ENCODE results near the gene FAM53B.
A peak's percentile ranks its signal among the peaks of the same experiment; 100 is the strongest.

The FAM53B gene

DNA sequence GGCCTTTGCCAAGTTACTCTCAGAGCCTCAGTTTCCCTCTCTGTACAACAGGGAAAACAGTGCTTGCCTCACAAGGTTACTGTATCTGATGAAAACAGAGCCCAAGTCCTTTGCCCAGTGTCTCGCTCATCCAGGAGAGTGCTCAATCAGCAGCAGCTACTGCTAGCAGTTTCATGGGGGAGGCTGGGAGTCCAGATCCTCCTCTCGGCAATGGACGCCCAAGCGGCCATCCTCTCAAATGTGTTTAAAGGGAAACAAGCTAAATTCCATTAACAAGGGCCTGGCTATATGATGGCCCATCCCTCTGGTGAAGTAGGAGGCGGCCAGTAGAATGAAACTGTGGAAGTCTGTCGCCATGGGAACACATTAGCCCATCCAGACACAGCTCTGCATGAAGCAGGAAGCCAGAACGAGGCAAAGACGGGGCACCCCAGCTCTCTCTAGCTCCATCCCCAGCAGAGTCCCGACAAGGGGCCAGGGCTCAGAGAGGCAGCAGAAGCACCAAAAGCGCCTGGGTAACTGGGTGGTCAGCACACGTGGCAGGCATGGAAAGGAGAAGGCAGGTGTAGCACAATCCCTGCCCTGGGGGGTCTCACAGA lies 35.2 kb downstream of the FAM53B start:
- DNase-seq = no peak

DNA sequence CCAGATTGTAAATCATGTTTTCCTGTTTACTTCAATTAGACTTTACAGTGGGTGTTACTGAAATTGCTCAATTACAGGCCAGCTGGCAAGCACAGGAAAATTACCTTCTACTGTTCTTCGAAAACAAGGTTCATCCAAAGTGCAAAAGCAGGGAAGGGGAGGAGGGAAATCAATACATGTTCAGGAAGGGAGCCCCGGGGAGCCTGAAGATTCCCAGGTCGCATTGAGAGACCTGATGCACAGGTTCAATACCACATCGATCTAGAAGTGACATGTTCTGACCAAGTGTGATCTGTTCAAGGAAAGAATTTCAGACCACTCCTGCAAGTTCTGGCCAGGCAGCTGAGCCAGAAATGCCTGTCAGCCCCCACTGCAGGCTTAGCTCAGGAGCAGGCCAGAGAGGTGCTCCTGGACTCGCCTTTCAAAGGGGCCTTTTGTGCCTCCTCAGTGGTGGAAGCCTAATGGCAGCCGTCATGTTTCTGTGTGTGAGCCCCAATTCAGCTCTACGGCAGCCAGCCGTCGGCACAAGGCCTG lies 35.9 kb downstream of the FAM53B start:
- no peak for DNase-seq

DNA sequence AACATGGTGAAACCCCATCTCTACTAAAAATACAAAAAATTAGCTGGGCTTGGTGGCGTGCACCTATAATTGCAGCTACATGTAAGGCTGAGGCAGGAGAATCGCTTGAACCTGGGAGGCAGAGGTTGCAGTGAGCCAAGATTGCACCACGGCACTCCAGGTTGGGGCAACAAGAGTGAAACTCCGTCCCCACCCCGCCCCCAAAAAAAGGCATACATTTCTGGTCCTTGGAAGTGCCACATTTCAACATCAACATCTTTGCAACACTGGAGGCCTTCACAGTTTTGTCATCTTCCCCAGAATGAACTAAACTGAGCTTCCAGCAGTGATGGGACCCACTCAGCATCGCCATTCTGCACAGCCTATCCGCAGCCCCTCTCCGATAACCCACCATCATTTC lies 36.6 kb downstream of the FAM53B start:
- DNase-seq = peak; percentile 67 to 69

DNA sequence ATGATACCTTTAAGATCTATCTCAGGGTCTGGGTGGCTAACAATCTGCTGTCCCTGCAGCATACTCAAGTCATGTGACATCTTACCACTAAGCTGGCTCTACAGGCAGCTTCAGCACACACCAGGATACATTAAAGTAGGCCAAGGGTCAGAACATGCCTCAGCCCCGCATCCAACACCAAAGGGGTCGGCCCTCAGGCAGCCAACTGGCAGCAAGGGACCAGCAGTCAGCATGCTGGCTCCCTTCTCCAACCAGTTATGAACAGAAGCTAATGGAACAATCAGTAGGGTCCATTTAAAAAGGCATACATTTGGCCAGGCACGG lies 37.1 kb downstream of the FAM53B start:
- DNase-seq = no peak

DNA sequence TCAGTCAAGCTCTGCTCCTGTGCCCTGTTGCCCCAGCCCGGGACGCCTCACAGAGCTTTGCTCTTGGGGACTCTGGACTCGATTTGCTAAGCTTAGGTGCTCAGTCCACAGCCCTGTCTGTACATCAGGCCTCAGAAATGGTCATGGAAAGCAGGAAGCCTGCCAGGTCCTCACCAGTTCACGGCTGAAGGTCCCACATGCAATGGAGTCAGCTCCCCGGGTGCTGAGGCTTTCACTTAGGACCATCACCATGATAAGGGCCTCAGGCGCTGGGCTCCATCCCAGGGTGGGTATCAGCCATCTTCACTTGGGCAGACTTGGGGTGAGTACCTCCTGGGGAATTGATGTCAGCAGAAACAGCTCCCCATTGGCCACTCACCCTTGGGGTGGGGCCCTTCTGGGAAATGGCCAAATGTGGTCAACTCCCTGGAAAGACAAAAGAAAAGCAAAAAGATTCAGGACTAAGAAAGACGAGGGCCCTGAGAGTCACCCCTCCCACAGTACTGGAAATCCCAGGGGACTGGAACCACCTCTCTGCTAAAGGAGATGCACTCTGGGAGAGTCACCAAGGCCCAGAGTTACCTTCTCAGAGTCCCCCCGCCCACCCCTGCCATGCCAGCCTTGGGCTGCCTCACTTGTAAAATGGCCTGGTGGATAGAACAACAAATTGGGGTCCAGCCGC lies 37.6 kb downstream of the FAM53B start:
- DNase-seq = no peak

DNA sequence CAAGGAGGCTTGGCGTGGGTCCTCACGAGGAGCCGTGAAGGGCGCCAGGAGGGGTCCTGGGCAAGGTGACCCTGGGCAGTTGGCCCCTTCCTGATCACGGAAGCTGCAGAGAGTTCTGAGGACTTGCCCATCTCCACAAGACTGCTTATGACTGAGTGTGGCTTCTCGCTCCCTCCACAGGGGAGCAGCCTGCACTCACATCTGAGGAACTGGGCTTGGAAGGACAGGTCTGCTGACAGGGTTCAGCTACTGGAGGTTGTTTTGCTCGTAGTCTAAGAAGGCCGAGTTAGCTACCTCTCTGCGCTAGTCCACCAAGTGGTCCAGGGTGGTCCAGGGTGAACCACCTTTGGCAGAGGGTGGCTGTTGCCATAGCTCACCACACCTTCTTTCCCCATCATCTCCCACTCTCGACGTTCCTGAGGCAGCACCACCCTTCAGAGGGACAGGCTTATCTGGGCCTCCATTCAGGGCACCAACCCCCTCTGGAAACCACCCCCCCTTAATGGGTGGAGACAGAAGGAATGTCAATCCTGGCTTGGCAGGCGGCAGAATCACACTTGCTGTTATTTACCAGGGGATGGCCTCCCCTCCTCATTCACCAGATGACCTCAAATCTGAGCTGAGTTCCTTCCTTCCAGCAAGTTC lies 38.2 kb downstream of the FAM53B start:
- DNase-seq = no peak

DNA sequence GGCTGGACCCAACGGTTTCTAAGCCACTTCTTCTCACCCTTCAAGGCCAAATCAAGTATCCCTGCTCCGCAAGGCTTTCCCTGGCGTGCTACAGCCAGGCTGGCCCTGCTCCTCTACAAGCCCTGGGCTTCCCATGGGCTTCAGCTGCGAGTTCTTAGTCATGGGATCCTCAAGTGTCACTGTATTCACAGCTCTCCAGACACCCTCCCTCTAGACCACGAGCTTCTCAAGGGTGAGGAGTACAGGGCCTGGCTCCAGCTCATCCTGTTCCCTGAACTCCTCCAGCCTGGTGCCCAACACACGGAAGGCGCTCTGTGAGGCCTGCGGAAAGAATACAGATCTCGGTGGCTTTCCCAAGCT lies 38.8 kb downstream of the FAM53B start:
- no peak for DNase-seq

DNA sequence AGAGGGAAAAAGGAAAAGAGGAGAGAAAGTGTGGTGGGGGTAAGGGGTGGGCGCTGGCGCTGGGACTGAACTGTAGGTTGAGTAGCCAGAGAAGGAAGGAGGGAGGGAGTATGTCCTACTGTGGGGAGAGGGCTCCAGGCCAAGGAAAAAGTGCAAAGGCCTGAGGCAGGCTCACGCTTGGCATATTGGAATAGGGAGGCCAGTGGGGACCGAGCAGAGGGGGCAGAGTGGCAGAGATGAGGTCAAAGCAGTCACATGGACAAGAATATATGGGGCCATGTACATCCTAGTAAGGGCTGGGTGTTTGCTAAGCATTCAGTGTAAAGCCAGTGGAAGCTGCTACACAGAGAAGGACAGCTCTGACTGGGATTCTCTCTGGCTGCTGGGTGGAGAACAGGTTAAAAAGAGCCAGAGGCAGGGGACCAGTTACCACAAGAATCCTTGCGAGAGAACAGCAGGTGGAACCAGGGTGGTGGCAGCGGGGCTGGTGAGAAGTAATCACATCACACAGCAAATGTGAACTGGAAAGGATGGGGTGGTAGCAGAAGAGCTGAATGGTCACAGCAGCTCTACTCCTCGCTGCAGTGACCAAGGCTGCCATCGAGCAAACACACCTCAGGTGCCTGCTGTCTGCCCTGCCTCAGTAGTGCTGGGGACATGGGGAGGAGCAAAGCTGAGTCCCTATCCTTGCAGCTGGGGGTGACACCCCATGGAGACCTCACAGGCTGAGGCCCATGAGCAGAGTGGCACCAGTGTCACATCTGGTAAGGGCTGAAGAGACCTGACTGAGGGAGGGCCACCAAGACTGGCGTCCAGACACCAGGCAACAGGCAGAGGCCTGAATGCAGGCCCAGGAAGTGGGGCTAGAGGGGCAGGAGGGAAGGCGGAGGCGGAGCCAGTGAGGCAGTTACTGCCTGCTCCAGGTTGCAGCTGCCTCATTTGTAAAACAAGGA lies 39.5 kb downstream of the FAM53B start:
- DNase-seq = no peak

DNA sequence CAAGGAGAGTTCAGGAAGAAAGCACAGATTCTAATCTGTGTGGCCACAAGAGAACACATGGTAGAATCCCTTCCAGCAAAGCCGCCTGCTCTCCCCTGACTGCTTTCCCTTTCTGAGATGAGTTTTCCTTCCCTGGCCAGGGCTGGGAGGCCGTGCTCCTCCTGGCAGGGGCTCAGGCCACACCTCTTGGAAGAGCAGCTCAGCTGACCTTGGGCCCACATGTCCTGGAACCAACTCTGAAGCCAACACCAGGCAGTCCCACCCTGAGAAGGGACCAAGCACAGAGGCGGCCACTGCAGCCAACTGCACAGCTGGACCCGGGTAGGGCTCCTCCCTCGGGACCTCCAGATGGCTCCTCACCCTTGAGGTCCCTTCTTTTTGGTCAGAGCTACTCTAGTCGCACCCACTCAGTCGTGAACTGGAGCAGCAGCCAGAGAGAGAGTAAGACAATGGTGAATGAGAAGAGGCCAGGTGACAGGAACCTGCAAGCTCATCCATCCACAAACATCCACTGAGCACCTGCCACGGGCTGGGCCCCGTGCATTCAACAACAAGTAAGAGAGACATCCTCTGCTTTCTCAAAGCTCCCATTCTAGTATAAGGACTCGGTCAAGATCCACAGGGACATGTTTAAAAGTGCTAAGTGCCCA lies 40.3 kb downstream of the FAM53B start:
- DNase-seq = no peak

DNA sequence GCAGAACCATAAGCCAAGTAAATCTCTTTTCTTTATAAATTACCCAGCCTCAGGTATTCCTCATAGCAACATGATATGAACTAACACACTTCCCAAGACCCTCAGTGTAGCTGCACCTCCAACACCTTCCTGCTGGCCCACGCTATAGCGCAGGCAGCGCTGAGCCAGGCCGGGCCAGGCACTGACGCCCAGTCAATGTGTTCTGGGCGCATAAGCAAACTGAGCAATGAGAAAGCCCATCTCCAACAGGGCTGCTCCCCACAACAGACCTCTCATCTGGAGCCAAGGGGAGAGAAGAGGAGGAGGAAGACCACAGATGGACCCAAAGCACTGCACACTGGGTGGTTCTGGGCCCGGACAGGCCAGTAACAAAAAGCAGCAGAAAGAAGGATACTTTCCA lies 40.8 kb downstream of the FAM53B start:
- no peak for DNase-seq

DNA sequence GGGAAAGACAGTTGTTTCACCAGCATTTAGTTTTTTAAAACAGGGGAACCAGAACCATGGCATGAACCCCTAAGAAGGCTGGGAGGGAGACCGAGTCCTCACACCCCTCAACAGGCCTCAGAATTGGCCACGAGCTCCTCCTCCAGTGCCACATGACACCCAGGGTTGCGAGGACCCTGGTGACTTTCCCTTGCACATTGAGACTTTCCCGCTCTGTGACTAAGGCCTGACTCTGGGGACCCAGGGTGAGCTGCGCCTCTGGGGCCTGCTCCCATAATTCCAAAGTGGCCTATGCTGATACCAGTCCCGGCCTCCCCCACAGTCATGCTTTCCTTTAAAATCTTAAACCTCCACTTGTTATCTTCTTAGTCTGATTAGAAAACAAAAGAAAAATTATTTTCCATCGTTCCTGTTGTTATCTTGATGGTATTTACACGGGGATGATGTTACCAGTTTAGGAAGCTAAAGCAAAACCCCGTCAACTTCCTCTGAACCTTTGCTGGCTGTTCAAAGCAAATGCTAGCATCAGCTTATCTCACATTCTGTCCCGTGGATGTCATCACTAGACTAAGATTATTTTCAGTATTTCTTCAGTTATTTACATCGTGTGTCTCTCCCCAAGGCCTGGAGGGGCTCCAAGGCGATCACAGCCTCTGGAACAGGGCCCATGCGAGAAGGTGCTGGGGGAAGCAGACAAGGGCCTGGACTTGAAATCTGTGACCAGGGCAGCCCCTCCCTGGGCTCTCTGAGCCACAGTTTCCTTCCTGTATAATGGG lies 42.1 kb downstream of the FAM53B start:
- DNase-seq = peak; percentile 25 to 41

DNA sequence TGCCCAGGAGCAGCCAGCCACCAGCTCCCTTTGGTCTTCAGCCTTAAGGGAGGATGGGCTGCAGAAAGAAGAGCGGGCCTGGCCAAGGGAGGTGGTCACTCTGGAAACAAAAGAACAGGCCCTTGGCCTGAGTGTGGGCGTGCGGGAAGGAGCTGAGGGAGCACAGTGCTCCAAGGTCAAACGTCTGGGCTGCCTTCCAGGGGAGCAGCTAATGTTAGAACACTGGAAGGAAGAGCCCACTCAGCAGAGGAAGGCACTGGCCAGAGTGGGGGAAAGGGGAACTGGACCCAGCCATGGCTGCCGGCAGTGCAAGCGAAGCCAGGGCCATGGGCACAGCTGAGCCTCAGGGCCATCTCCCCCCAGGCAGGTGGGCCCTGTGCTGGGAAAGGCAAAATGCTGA lies 42.7 kb downstream of the FAM53B start:
- DNase-seq = peak; percentile 62 to 79

DNA sequence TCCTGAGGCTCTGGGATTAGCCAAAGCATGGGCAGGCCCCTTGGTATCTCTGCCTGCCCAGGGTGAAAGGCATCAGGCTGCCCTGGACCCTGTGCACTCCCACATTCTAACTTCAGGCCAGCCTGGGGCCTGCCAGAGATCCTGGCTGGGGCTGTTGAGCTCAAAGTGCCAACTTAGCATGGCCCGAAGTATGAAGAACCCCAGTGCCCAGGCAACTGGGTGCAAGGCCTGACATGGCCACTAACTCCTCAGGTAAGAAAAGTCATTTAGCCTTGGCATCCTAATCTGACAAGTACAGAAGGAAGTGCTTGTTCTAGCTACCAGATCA lies 43.2 kb downstream of the FAM53B start:
- no peak for DNase-seq

DNA sequence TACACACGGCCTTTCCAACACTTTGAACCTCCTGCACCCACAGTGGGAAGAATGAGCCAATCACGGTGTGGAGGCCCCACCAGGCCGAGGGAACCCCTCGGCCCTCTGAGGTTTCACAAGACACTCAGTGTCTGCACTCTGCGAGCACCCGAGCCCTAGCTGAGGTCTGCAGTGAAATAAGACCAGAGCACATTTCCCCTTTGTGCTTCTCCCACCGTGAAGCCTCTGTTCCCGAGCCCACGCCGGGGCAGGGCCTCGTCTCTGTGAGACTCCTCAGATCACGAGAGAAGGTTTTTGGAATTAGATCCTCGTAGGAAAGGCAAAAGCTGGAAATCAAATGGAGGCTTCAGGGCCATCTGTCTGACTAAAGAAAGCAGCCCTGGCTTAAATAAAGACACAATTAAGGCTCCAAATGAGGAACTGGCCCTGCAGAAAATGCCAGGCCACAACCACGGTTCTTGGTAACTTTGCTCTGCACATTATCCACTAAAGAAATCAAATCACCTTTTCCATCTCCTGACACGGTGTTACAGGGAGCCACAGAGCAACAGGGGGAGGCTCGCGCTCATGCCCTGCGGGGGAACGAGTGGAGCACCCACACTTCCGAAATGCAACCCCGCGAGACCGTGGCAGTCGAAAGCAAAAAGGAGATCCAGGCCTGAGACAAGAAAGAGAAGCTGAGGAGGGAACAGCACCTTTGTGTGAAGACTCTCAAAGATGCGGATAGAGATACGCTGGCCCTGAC lies 43.7 kb downstream of the FAM53B start:
- peak; percentile 57 to 73 for DNase-seq

DNA sequence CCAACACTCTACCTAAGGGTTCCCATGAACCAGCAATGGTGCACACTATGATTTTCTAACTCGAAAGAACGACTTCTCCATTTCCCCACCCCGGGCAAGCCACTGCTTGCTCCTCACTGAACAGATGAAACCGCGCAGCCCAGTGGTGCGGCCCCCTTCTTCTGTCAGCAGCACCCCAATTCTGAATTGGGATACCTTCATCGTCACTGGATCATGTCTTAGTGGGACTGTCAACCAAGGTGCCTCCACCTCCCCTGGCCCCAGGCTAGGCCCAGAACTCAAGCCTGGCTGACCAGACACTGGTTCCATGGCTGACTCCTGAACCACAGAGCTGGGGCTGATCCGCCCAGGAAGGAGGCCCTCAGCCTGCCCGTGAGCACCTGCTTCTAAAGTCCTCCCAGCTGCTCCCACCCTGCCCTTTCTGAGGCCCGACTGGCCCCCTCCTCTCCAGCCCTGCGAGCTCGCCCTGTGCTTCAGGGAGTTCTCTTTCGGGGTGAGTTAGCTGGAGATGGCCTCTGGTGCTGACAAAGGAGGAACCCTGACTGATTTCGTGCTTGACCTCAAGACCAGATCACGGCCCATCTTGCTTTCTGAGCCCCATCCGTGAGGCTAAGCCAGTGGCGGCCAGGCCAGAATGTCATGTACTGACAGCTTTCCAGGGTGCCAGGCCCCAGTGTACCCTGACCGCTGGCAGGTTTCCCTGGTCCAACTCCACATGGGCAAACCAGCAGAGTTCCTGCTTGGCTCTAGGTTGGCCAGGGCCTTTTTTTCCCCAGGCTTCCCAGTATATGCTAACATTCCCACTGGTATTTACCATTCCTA lies 44.5 kb downstream of the FAM53B start:
- DNase-seq = no peak

DNA sequence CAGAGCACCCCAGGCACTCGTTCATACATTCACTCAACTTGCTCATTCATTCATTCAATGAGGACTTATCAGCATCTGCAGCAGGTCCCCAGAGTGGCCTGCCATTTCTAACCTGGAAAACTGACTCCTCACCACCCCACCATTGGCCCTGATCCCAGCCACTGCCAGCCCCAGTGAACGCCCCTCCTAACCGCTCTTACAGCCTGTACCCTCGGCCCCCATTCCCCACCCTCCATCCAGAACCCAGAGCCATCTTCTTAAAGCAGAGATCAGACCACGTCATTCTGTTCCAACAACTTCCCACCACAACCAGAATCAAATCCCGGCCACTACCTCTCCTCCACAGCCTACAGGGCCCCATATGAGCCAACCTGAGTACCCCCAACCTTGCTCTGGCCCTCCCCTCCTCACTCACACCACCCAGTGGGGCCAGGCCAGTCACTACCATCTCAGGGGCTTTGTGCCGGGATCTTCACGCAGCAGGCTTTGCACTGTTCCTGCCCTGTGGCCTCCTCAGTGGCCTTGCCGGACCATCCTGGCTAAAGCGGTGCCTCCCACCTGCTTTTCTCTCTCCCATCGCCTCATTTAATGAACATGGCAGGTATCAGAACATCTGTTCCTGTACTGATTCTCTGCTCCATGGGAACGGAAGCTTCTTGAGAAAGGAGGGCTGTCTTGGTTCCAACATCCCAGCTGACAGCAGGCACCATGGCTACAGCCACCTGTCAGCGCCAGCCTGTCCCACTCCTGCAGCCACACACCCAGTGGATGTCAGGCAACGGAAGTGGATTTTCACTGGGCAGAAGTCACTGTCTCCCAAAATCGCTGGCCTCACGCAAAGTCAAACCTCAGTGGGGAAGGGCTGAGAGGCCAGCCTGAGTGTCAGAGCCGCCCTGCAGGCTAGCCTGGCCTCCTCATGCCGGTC lies 45.4 kb downstream of the FAM53B start:
- DNase-seq = no peak

DNA sequence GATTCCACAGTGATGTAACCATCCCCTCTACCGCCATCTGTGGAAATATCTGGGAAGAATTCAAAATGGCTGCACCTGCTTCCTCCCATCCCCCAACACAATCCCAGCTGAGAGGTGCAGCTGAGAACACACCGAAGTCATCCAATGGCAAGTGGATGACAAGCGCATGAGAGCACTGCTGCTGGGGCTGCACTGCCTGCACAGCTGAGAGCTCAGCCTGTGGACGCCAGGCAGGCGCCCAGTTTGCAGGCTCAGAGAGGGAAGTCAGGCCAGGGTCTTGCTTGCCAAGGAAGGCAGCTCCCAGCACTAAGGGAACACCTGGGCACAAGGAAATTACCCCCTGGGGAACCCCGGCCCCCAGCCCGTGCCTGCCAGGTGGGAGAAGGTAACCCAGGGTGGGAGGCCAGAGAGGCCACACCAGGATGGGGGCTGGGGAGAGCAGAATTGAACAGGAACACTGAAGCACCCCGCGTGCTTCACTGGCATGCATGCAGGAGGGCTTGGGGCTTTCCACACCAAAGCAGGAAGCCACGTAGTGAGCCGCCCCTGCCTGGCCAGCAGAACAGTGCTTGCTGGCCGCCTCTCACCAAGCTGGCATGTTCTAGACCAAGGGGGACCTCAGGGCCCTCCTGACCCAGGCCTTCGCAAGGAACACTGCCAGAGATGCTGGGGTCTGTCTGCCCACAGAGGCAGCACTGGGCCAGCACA lies 46.2 kb downstream of the FAM53B start:
- DNase-seq = peak in 1 of 2 donors; percentile 47

DNA sequence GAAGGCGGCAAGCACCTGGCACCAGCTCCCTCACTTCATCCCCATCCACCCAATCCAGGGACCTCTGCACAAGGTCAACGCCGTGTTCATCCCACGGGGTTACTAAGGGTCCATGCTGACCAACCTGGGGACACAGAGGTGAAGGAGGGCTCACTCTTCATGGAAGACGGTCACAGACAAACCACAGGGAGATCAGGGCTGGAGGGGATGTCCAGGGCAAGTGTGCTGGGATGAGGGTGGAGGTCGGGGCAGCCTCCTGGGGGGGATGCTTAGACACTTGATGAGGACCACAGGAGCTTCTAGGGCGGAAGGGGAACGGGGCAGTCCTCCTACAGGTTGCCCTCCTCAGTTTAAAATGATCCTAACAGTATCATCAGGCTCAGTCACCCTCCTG lies 46.7 kb downstream of the FAM53B start:
- no peak for DNase-seq

All from inflammatory macrophage (primary cell).